Right atrium auricular region (tissue), 2 donors: ENCODE measurements around the gene PLD5. TPM values are rescaled to one million over a fixed set of nuclear protein-coding genes. Genes with fewer than 3 reads are reported as not detected.
"Not testable (repeated sequence)": the region's sequence is repeated elsewhere in the genome, so short reads cannot be mapped to it uniquely, and the experiment has no call there.

Experiments used
- DNase-seq: peaks from one replicate; pipeline ENCODE4 v3.0.0-alpha.2; 2019; ENCODE audit warnings: low spot score
- H3K27ac ChIP-seq, 2 donors: fragments of 200-600 bp; sonication (generic); 1 replicate in 1 of 2; 2 replicates in 1 of 2; pipeline ENCODE4 v1.5.1; 2016 to 2019
- H3K27me3 ChIP-seq, 2 donors: fragments of 200-600 bp; sonication (generic); one replicate each; pipeline versions ENCODE4 v1.5.1 to v1.6.0; 2017 to 2019
- H3K36me3 ChIP-seq: fragments of 200-600 bp; sonication (generic); one replicate; pipeline ENCODE4 v1.5.1; 2016
- H3K4me1 ChIP-seq, 2 donors: fragments of 200-600 bp; sonication (generic); one replicate each; pipeline versions ENCODE4 v1.5.1 to v1.6.0; 2017 to 2019
- H3K4me3 ChIP-seq, 2 donors: fragments of 200-600 bp; sonication (generic); 1 replicate in 1 of 2; 2 replicates in 1 of 2; pipeline ENCODE4 v1.5.1; 2017 to 2019; ENCODE audit warnings: mild to moderate bottlenecking in 1 of 2, moderate library complexity in 1 of 2
- H3K9me3 ChIP-seq, 2 donors: fragments of 200-600 bp; sonication (generic); one replicate each; pipeline ENCODE4 v1.5.1; 2019
- total RNA-seq, 2 donors: library from RNA; depleted of rRNA; stranded (reverse); fragments of >200 nt; gene quantifications; one replicate each; pipeline ENCODE4 v1.1.0, GENCODE V29; 2016
- TF ChIP-seq, protein P1 (sequence below), 2 donors: fragments of 200-600 bp; sonication (generic); IDR thresholded peaks; one replicate each; pipeline ENCODE4 v1.5.1; 2019; ENCODE audit warnings: antibody characterized with exemption in 2 of 2

Gene PLD5
- total RNA-seq, 2 donors from 2014 or later: 0.12 to 0.19 TPM

GRCh38 chr1:242128951-242129502, 395.5 kb downstream of the PLD5 start:
- H3K4me3 ChIP-seq: no peak overlapping the region

GRCh38 chr1:242120432-242120831, 404.1 kb downstream of the PLD5 start:
- Histone ChIP-seq H3K9me3 (no peaks in the 10 kb centered on the region), H3K4me1 (no peaks in the 10 kb centered on the region), H3K27me3 (no peaks in the 10 kb centered on the region), H3K27ac (no peak overlapping the region), H3K36me3 (no peaks in the 10 kb centered on the region), H3K4me3 (no peak overlapping the region)
- no peak for DNase-seq
- TF ChIP-seq, protein P1, sequence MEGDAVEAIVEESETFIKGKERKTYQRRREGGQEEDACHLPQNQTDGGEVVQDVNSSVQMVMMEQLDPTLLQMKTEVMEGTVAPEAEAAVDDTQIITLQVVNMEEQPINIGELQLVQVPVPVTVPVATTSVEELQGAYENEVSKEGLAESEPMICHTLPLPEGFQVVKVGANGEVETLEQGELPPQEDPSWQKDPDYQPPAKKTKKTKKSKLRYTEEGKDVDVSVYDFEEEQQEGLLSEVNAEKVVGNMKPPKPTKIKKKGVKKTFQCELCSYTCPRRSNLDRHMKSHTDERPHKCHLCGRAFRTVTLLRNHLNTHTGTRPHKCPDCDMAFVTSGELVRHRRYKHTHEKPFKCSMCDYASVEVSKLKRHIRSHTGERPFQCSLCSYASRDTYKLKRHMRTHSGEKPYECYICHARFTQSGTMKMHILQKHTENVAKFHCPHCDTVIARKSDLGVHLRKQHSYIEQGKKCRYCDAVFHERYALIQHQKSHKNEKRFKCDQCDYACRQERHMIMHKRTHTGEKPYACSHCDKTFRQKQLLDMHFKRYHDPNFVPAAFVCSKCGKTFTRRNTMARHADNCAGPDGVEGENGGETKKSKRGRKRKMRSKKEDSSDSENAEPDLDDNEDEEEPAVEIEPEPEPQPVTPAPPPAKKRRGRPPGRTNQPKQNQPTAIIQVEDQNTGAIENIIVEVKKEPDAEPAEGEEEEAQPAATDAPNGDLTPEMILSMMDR (IDR thresholded peaks at IDR 0.05): no peak

More at GRCh38 chr1:242128951-242129502, 395.5 kb downstream of the PLD5 start:
- no peaks in the 10 kb centered on the region for H3K27me3 ChIP-seq
- no peaks in the 10 kb centered on the region for H3K9me3 ChIP-seq
- no peaks in the 10 kb centered on the region for H3K4me1 ChIP-seq
- no peaks in the 10 kb centered on the region for H3K36me3 ChIP-seq
- TF ChIP-seq, protein P1 (IDR thresholded peaks at IDR 0.05): no peak
- no peak overlapping the region for H3K27ac ChIP-seq
- DNase-seq: no peak

- H3K27ac ChIP-seq: no peak overlapping the region
- no peaks in the 10 kb centered on the region for H3K9me3 ChIP-seq
- TF ChIP-seq, protein P1 (IDR thresholded peaks at IDR 0.05): no peak
- no peak for DNase-seq
- no peaks in the 10 kb centered on the region for H3K36me3 ChIP-seq
- no peak overlapping the region for H3K4me3 ChIP-seq
- H3K4me1 ChIP-seq: no peaks in the 10 kb centered on the region
- H3K27me3 ChIP-seq: no peaks in the 10 kb centered on the region
Observed at GRCh38 chr1:242100921-242101320, 423.6 kb downstream of the PLD5 start.

DNA sequence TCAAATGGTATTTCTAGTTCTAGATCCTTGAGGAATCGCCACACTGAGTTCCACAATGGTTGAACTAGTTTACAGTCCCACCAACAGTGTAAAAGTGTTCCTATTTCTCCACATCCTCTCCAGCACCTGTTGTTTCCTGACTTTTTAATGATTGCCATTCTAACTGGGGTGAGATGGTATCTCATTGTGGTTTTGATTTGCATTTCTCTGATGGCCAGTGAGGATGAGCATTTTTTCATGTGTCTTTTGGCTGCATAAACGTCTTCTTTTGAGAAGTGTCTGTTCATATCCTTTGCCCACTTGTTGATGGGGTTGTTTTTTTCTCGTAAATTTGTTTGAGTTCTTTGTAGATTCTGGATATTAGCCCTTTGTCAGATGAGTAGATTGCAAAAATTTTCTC, 427.2 kb downstream of the PLD5 start:
- not testable (repeated sequence) for H3K4me1 ChIP-seq, H3K36me3 ChIP-seq, H3K27me3 ChIP-seq, DNase-seq, H3K9me3 ChIP-seq, H3K4me3 ChIP-seq, H3K27ac ChIP-seq

- H3K4me3 ChIP-seq: no peak overlapping the region
- TF ChIP-seq, protein P1 (IDR thresholded peaks at IDR 0.05): no peak
- H3K4me1 ChIP-seq: no peaks in the 10 kb centered on the region
- no peak for DNase-seq
- H3K27ac ChIP-seq: no peak overlapping the region
- no peaks in the 10 kb centered on the region for H3K36me3 ChIP-seq
- no peaks in the 10 kb centered on the region for H3K9me3 ChIP-seq
- H3K27me3 ChIP-seq: no peaks in the 10 kb centered on the region
Observed at GRCh38 chr1:242093116-242093515, 431.4 kb downstream of the PLD5 start.

DNA sequence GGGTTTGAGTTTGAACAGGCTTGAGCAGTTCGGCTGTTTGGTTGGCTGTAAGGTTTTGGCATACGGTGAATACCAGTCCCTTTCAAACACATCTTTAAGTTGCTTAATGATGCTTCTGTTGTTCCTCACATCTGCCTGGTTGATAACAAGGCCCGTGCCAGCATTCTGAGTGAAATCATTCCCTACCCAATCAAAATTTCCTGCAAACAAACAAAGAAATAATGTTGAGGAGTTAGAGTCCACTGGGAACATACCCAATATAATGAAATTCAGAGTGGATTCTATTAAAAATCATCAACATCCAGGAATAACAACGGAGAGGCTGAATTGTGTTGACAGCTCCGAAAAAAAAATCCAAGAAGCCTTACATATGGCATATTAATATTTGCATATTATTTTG, 434.6 kb downstream of the PLD5 start:
- DNase-seq: no peak
- Histone ChIP-seq H3K27me3 (no peaks in the 10 kb centered on the region), H3K4me3 (no peak overlapping the region), H3K4me1 (no peaks in the 10 kb centered on the region), H3K9me3 (no peaks in the 10 kb centered on the region), H3K36me3 (no peaks in the 10 kb centered on the region), H3K27ac (no peak overlapping the region)
- TF ChIP-seq, protein P1 (IDR thresholded peaks at IDR 0.05): no peak
